PC-9 (cell line): Measurements from ENCODE around the gene TCP11L2. TPM values are rescaled to one million over a fixed set of nuclear protein-coding genes. Genes with fewer than 3 reads are reported as not detected.

Experiments used
- BruUV-seq: library from RNA; stranded (reverse); fragments of 400-500 nt; replicated peaks from 2 replicates; lab custom pipeline; 2021; lab: Mats Ljungman, UMichigan
- CTCF ChIA-PET: fragments of 300-600 bp; sonication (Branson Sonifier 250); formaldehyde crosslinking; loops from one replicate; lab custom pipeline; 2022; ENCODE audit warnings: antibody characterized with exemption; lab: Charles Lee
- POLR2A ChIA-PET: fragments of 300-600 bp; sonication (Branson Sonifier 250); formaldehyde crosslinking; loops from one replicate; lab custom pipeline; 2022; ENCODE audit warnings: antibody characterized with exemption; ENCODE audit not compliant: unreplicated experiment; lab: Charles Lee
- DNase-seq, 2 experiments: peaks; one replicate each; pipeline versions ENCODE4 v3.0.0 to v3.0.0-alpha.2; 2015 to 2022; ENCODE audit warnings: mixed read lengths in 1 of 2
- H2AFZ ChIP-seq: fragments of 200-600 bp; sonication (generic); 2 replicates; pipeline ENCODE4 v1.8.1; 2017; ENCODE audit warnings: antibody characterized with exemption
- H3F3A ChIP-seq: fragments of 200-600 bp; sonication (generic); 2 replicates; pipeline ENCODE4 v1.8.1; 2017; ENCODE audit warnings: antibody characterized with exemption, mild to moderate bottlenecking, low read depth; ENCODE audit not compliant: insufficient read depth
- H3K27ac ChIP-seq: fragments of 200-600 bp; sonication (generic); 2 replicates; pipeline ENCODE4 v1.6.1; 2016; ENCODE audit warnings: mixed run types
- H3K27me3 ChIP-seq: fragments of 200-600 bp; sonication (generic); 2 replicates; pipeline ENCODE4 v1.6.1; 2016; ENCODE audit warnings: low read depth, mixed run types; ENCODE audit not compliant: insufficient read depth
- H3K36me3 ChIP-seq: fragments of 200-600 bp; sonication (generic); 2 replicates; pipeline ENCODE4 v1.6.1; 2016; ENCODE audit warnings: low read depth, mixed run types
- H3K4me1 ChIP-seq: fragments of 200-600 bp; sonication (generic); replicated peaks from 2 replicates; pipeline ENCODE4 v1.6.1; 2016; ENCODE audit warnings: mixed run types; ENCODE audit not compliant: insufficient read depth
- H3K4me2 ChIP-seq: fragments of 200-600 bp; sonication (generic); 2 replicates; pipeline ENCODE4 v1.6.1; 2017; ENCODE audit warnings: mixed run types
- H3K4me3 ChIP-seq: fragments of 200-600 bp; sonication (generic); 2 replicates; pipeline ENCODE4 v1.6.1; 2016; ENCODE audit warnings: mixed run types
- H3K79me2 ChIP-seq: fragments of 200-600 bp; sonication (generic); 2 replicates; pipeline ENCODE4 v1.6.1; 2017; ENCODE audit warnings: low read depth, mixed run types
- H3K9me2 ChIP-seq: fragments of 200-600 bp; sonication (generic); 2 replicates; pipeline ENCODE4 v1.8.1; 2017; ENCODE audit warnings: mild to moderate bottlenecking; ENCODE audit not compliant: insufficient read depth
- H3K9me3 ChIP-seq: fragments of 200-600 bp; sonication (generic); 2 replicates; pipeline ENCODE4 v1.8.1; 2016; ENCODE audit warnings: low read depth; ENCODE audit not compliant: insufficient read depth
- H4K20me1 ChIP-seq: fragments of 200-600 bp; sonication (generic); 2 replicates; pipeline ENCODE4 v1.8.1; 2017; ENCODE audit not compliant: insufficient read depth
- CTCF ChIP-seq: fragments of 200-600 bp; sonication (generic); conservative IDR thresholded peaks from 2 replicates; pipeline ENCODE4 v1.6.1; 2017; ENCODE audit warnings: mixed run types, antibody characterized with exemption, mild to moderate bottlenecking, moderate library complexity
- EZH2 ChIP-seq: fragments of 200-600 bp; sonication (generic); IDR thresholded peaks from 2 replicates; pipeline ENCODE4 v1.8.0; 2017; ENCODE audit warnings: antibody characterized with exemption, low read depth
- intact Hi-C: fragments of 100-400 bp; cut with micrococcal nuclease; formaldehyde crosslinking; loops from one replicate; pipeline ENCODE4 v1.10.0; 2022; ENCODE audit not compliant: unreplicated experiment
- total RNA-seq: library from RNA; stranded (reverse); gene quantifications from 2 replicates; pipeline ENCODE4 v1.2.3, GENCODE V29; 2021

Gene TCP11L2
- total RNA-seq, 1 experiment from 2014 or later, result 34.6 TPM

DNA sequence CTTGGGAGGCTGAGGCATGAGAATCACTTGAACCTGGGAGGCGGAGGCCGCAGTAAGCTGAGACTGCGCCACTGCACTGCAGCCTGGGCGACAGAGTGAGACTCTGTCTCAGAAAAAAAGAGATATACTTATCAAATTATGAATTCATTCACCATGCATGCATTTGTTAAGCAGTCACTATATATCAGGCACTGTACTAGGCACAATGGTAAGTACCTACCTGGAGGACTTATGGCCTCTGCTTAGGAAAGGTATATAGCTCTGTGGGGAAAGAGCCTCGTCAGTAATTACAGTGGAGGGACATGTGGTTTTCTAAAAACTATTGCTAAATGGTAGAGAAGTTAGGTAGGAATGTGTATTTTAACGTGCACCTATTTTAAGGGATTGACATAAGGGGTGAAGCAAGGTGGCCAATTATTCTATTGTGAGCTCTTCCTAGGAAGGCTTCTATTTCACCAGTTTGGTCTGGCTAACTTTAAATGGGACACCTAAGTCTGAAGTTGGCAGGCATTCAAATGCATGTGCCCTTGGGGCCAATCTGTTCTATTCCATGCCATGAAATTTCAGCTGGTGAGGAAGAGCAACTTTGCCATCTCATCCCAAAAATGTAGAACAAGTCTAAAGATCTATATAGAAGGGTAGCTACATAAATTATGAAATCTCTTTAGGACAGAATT lies 15.0 kb downstream of the TCP11L2 start:
- intact Hi-C loops, result no loop called here
- H3K9me3 ChIP-seq, result no peaks in the 10 kb centered on the region
- H3K4me3 ChIP-seq, result no peak overlapping the region
- no peaks in the 10 kb centered on the region for H3K79me2 ChIP-seq
- H3K36me3 ChIP-seq, result peaks cover 23% of the 10 kb centered on the region; the same call in 1 of the 2 replicates
- no peaks in the 10 kb centered on the region for H4K20me1 ChIP-seq
- no peaks in the 10 kb centered on the region for H3F3A ChIP-seq
- no peak for DNase-seq
- ChIA-PET POLR2A (interaction anchor here (0.6 kb wide), 1 partner anchor 75 kb away, joined by 4 read pairs; no protein-coding TSS in a partner anchor), CTCF (no interaction called here)
- BruUV-seq, result no TSS peak
- no peak for TF ChIP-seq EZH2
- TF ChIP-seq CTCF, result no peak
- no peaks in the 10 kb centered on the region for H3K4me1 ChIP-seq
- no peak overlapping the region for H2AFZ ChIP-seq
- H3K27me3 ChIP-seq, result no peaks in the 10 kb centered on the region
- no peak overlapping the region for H3K27ac ChIP-seq
- H3K9me2 ChIP-seq, result no peaks in the 10 kb centered on the region
- no peak overlapping the region for H3K4me2 ChIP-seq

GRCh38 chr12:106321139-106321850 lies 18.8 kb downstream of the TCP11L2 start:
- Histone ChIP-seq H3K79me2 (no peaks in the 10 kb centered on the region), H3F3A (no peaks in the 10 kb centered on the region), H4K20me1 (no peaks in the 10 kb centered on the region; the same call in 1 of the 2 replicates), H3K9me3 (no peaks in the 10 kb centered on the region), H3K4me1 (no peaks in the 10 kb centered on the region), H3K27ac (no peak overlapping the region), H3K4me2 (no peak overlapping the region), H3K9me2 (no peaks in the 10 kb centered on the region), H3K4me3 (no peak overlapping the region), H3K27me3 (no peaks in the 10 kb centered on the region), H2AFZ (no peak overlapping the region), H3K36me3 (peaks cover 34% of the 10 kb centered on the region)
- DNase-seq, result no peak
- intact Hi-C loops, result no loop called here
- TF ChIP-seq CTCF, result no peak
- no peak for TF ChIP-seq EZH2
- no TSS peak for BruUV-seq
- ChIA-PET POLR2A (no interaction called here), CTCF (no interaction called here)

DNA sequence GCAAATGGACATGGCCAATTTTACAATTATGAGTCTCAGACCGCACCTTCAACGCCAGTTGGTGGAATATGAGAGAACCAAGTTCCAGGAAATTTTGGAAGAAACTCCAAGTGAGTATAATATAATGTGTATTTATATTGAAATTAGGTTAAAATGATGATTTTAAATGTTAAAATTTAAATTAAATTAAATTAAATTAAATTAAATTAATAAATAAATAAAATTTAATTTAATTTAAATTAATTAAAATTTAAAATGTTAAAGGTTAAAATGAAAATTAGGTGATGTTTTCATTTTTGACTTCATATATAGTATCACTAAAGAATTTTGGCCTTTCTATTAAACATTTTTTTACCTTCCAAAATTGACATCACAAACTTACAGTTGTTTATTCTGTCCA lies 21.0 kb downstream of the TCP11L2 start:
- H3K4me1 ChIP-seq, result no peaks in the 10 kb centered on the region
- no peak overlapping the region for H3K27ac ChIP-seq
- no peaks in the 10 kb centered on the region; the same call in 1 of the 2 replicates for H4K20me1 ChIP-seq
- no peaks in the 10 kb centered on the region for H3K27me3 ChIP-seq
- BruUV-seq, result no TSS peak
- no peaks in the 10 kb centered on the region for H3F3A ChIP-seq
- H3K4me3 ChIP-seq, result no peak overlapping the region
- H3K4me2 ChIP-seq, result no peak overlapping the region
- H3K9me3 ChIP-seq, result no peaks in the 10 kb centered on the region
- no peak for DNase-seq
- intact Hi-C loops, result no loop called here
- CTCF ChIA-PET, result no interaction called here
- TF ChIP-seq CTCF (no peak), EZH2 (no peak)
- no peak overlapping the region for H2AFZ ChIP-seq
- no peaks in the 10 kb centered on the region for H3K9me2 ChIP-seq
- H3K36me3 ChIP-seq, result peaks cover 20% of the 10 kb centered on the region
- POLR2A ChIA-PET, result no interaction called here
- no peaks in the 10 kb centered on the region for H3K79me2 ChIP-seq
